Kidney (tissue), 14 donors: ENCODE results near the gene GNPAT. TPM values are rescaled to one million over a fixed set of nuclear protein-coding genes. Genes with fewer than 3 reads are reported as not detected.

Source experiments
- DNase-seq, 5 donors: peaks; one replicate each; pipeline ENCODE4 v3.0.0-alpha.2; 2013 to 2020
- FAIRE-seq: peaks from 2 replicates; lab custom pipeline; 2012; peaks lifted over from hg19 to GRCh38; lab: Jason Lieb, UNC
- H3K27ac ChIP-seq, 2 donors: one replicate each; pipeline ENCODE4 v1.7.0; 2013; ENCODE audit warnings: low read depth in 2 of 2, low read length in 2 of 2, inconsistent platforms in 1 of 2
- H3K27me3 ChIP-seq: one replicate; pipeline ENCODE4 v1.7.1; 2013; ENCODE audit warnings: low read length, inconsistent platforms; ENCODE audit not compliant: control insufficient read depth, insufficient read depth
- H3K36me3 ChIP-seq, 3 donors: one replicate each; pipeline versions ENCODE4 v1.7.0 to v1.7.1; 2013; ENCODE audit warnings: low read length in 3 of 3, control low read depth in 1 of 3, inconsistent platforms in 1 of 3; ENCODE audit not compliant: insufficient read depth in 3 of 3, control insufficient read depth in 2 of 3
- H3K4me1 ChIP-seq, 3 donors: one replicate each; pipeline versions ENCODE4 v1.7.0 to v1.7.1; 2013; ENCODE audit warnings: low read length in 3 of 3, inconsistent platforms in 1 of 3, low read depth in 1 of 3; ENCODE audit not compliant: control insufficient read depth in 2 of 3, insufficient read depth in 2 of 3
- H3K4me3 ChIP-seq, 3 donors: one replicate each; pipeline versions ENCODE4 v1.7.0 to v1.8.1; 2013; ENCODE audit warnings: low read length in 3 of 3, control low read depth in 1 of 3, inconsistent platforms in 1 of 3
- H3K9ac ChIP-seq, 3 donors: one replicate each; pipeline versions ENCODE4 v1.7.0 to v1.7.1; 2013; ENCODE audit warnings: low read length in 3 of 3, control low read depth in 1 of 3, inconsistent platforms in 1 of 3
- H3K9me3 ChIP-seq, 3 donors: one replicate each; pipeline versions ENCODE4 v1.7.0 to v1.7.1; 2013; ENCODE audit warnings: low read length in 3 of 3, control low read depth in 1 of 3, inconsistent platforms in 1 of 3; ENCODE audit not compliant: control insufficient read depth in 2 of 3, insufficient read depth in 1 of 3
- intact Hi-C: fragments of 100-400 bp; cut with DNase I; formaldehyde crosslinking; loops from one replicate; pipeline ENCODE4 v1.11.1; 2022
- polyA plus RNA-seq: library from polyadenylated mRNA; stranded (reverse); fragments of 350-450 nt; fragmentation: Illumina TruSeq; extraction: RNeasy Lipid Tissue Mini Kit (QIAGEN cat#74804); gene quantifications from one replicate; pipeline ENCODE4 v1.2.3, GENCODE V29; 2014; ENCODE audit warnings: low read depth, low replicate concordance; ENCODE audit not compliant: insufficient read depth
- total RNA-seq: library from RNA; stranded (reverse); fragmentation: NEBNext Ultra II Directional; extraction: Animal tissue kit (Norgen Biotek cat#: 25700); gene quantifications from one replicate; pipeline ENCODE4 v1.2.1, GENCODE V29; 2021
- TF ChIP-seq, protein P1 (sequence below): IDR thresholded peaks from 3 replicates; pipeline ENCODE4 v1.5.1; 2012; ENCODE audit warnings: mild to moderate bottlenecking, moderate library complexity, borderline replicate concordance; ENCODE audit not compliant: insufficient read depth; ENCODE audit errors: extremely low read depth
- donor health status: control.
- donor health status: control.
- donor health status: control.
- donor health status: control.
- donor health status: control.
- donor health status: DM: yes; HTN: yes; CAD: no.
- donor health status: Normal renal cell carcinoma (clear cell type).

Gene GNPAT
- total and polyA plus RNA-seq, 2 donors from 2014 or later = 31.2 to 33.7 TPM

DNA sequence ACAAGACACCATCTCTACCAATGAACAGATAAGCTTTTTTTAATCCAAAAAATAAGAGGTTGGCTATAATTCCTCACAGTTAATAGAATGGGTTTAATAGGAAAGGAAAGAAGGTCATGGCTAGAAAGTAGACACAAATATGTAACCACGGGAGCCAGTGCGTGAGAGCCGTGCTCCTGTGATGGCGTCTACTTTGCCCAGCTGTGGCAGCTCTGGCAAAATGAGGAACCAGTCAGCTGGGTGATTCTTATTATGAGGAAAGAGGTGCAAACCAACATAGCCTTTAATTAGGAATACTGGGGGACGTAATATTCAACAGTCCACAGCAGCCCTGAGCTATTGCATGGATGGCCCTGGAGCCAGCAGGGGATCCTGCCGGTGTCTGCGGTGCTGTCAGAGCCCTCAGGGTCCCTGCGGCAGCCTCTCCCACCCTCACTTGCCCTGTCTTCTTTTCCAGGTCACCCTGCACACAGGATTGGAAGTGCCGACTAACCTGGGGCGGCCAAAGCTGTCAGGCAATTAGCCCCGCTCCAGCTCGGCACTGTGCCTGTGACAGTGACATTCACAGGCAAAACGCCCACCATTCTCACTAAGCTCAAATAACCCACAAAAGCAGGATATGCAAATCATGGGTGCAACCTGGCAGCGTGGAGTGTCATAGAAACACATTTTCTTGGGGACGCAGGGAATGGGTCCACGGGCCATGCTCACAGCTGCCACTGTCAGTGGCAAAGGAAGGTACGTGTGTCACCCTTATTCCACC, 25.9 kb upstream of the GNPAT start:
- peaks cover 0 to 2% (median 0%) of the 10 kb centered on the region in 3 donors for H3K4me1 ChIP-seq
- no peak overlapping the region for H3K9ac ChIP-seq
- intact Hi-C loops = loop anchor here (10.0 kb wide), 1 partner anchor 290 kb away; no protein-coding TSS in a partner anchor
- DNase-seq (peak in 1 of 5 donors; percentile 46), FAIRE-seq (no peak)
- no peaks in the 10 kb centered on the region for H3K9me3 ChIP-seq
- H3K4me3 ChIP-seq = no peak overlapping the region
- H3K27ac ChIP-seq = no peak overlapping the region
- H3K36me3 ChIP-seq = no peaks in the 10 kb centered on the region
- TF ChIP-seq, protein P1, sequence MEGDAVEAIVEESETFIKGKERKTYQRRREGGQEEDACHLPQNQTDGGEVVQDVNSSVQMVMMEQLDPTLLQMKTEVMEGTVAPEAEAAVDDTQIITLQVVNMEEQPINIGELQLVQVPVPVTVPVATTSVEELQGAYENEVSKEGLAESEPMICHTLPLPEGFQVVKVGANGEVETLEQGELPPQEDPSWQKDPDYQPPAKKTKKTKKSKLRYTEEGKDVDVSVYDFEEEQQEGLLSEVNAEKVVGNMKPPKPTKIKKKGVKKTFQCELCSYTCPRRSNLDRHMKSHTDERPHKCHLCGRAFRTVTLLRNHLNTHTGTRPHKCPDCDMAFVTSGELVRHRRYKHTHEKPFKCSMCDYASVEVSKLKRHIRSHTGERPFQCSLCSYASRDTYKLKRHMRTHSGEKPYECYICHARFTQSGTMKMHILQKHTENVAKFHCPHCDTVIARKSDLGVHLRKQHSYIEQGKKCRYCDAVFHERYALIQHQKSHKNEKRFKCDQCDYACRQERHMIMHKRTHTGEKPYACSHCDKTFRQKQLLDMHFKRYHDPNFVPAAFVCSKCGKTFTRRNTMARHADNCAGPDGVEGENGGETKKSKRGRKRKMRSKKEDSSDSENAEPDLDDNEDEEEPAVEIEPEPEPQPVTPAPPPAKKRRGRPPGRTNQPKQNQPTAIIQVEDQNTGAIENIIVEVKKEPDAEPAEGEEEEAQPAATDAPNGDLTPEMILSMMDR = no peak
- no peaks in the 10 kb centered on the region for H3K27me3 ChIP-seq

DNA sequence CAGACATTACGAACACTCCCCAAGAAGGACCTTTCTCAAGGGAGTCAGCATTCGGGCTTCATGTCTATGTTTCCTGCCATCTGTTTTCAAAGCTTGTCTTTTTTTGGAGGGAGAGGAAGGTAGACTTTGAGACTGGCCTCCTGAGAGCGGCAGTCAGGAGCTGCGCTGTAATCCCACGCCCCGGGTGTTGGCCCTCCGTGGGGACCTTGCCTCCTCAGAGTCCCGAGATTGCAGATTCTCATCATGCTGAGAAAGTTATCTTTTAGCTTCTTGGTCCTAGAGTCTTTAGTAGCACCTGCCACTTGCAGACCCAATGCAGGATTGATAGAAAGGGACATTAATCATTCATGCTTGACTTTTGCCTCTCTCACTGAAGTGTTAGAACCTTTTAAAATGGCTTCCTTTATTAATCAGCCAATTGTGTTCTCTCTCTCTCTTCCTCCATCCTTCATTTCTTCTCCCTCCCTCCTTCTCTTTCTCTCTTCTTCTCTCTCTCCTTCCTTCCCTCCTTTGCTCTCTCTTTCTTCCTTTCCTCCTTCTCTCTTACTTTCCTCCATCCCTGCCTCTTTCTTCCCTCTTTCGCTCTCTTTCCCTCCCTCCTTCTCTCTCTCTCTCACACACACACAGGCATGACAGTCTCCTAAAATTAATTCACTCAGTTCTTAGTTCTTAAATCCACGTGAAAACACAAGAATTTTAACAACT, 25.2 kb upstream of the GNPAT start:
- Histone ChIP-seq H3K9ac (no peak overlapping the region), H3K27me3 (no peaks in the 10 kb centered on the region), H3K36me3 (no peaks in the 10 kb centered on the region), H3K9me3 (no peaks in the 10 kb centered on the region), H3K4me1 (peaks cover 0 to 2% (median 0%) of the 10 kb centered on the region in 3 donors), H3K4me3 (no peak overlapping the region), H3K27ac (no peak overlapping the region)
- TF ChIP-seq, protein P1 = no peak
- FAIRE-seq = no peak
- no peak for DNase-seq
- intact Hi-C loops = loop anchor here (10.0 kb wide), 1 partner anchor 291 kb away; no protein-coding TSS in a partner anchor

DNA sequence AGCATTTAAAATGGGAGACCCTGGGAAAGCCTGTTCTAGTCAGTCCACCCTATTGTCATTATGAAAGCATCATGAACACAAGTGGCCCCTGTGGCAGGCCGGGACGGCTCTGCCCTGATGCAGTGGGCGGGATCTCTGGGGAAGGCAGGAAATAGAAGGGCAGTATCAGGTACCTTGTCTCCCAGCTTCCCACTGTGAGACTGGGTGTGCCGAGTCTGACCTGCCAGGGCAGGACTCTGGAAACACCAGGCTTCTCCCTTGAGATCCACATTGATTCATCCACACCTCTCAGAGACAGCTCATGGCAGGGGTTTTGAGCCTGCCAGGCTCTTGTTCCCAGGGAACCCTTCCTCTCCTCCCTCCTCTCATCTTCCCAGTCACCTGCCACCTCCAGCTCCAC, 24.5 kb upstream of the GNPAT start:
- DNase-seq = no peak
- intact Hi-C loops = loop anchor here (10.0 kb wide), 1 partner anchor 292 kb away; no protein-coding TSS in a partner anchor
- TF ChIP-seq, protein P1 = no peak

More for the DNA sequence above, 24.5 kb upstream of the GNPAT start:
- H3K36me3 ChIP-seq = no peaks in the 10 kb centered on the region
- H3K9me3 ChIP-seq = no peaks in the 10 kb centered on the region
- no peaks in the 10 kb centered on the region for H3K27me3 ChIP-seq
- no peak for FAIRE-seq
- H3K9ac ChIP-seq = no peak overlapping the region
- H3K4me1 ChIP-seq = peaks cover 0 to 2% (median 0%) of the 10 kb centered on the region in 3 donors
- H3K27ac ChIP-seq = no peak overlapping the region
- H3K4me3 ChIP-seq = no peak overlapping the region
